H9 (cell line): ENCODE data around the gene SGCD. TPM values are rescaled to one million over a fixed set of nuclear protein-coding genes. Genes with fewer than 3 reads are reported as not detected.

Experiments
- DNase-seq: peaks from one replicate; pipeline ENCODE4 v3.0.0-alpha.2; 2017
- H2AFZ ChIP-seq: one replicate; pipeline ENCODE4 v1.6.1; 2013; ENCODE audit warnings: mild to moderate bottlenecking, low read length, control low read depth, moderate library complexity
- H2AK5ac ChIP-seq: 2 replicates; pipeline ENCODE4 v1.6.1; 2013; ENCODE audit warnings: low read length, control low read depth, mixed read lengths; ENCODE audit not compliant: insufficient read length
- H2BK120ac ChIP-seq: one replicate; pipeline ENCODE4 v1.6.1; 2013; ENCODE audit warnings: low read depth, mild to moderate bottlenecking, low read length, control low read depth, inconsistent platforms; ENCODE audit not compliant: poor library complexity, severe bottlenecking
- H2BK12ac ChIP-seq: 2 replicates; pipeline ENCODE4 v1.6.1; 2013; ENCODE audit warnings: low read length, control low read depth, mixed read lengths, low read depth; ENCODE audit not compliant: insufficient read length
- H2BK15ac ChIP-seq: 2 replicates; pipeline ENCODE4 v1.6.1; 2013; ENCODE audit warnings: low read depth, low read length, control low read depth
- H2BK20ac ChIP-seq: one replicate; pipeline ENCODE4 v1.6.1; 2013; ENCODE audit warnings: low read depth, mild to moderate bottlenecking, low read length, control low read depth, inconsistent platforms; ENCODE audit not compliant: poor library complexity, severe bottlenecking
- H2BK5ac ChIP-seq: 2 replicates; pipeline ENCODE4 v1.6.1; 2013; ENCODE audit warnings: low read length, control low read depth, mixed read lengths; ENCODE audit not compliant: insufficient read length
- H3K14ac ChIP-seq: 2 replicates; pipeline ENCODE4 v1.6.1; 2013; ENCODE audit warnings: low read length, control low read depth; ENCODE audit not compliant: insufficient read depth
- H3K18ac ChIP-seq: 2 replicates; pipeline ENCODE4 v1.6.1; 2013; ENCODE audit warnings: low read depth, mild to moderate bottlenecking, mixed read lengths, low read length, control low read depth; ENCODE audit not compliant: insufficient read length
- H3K23ac ChIP-seq: 2 replicates; pipeline ENCODE4 v1.6.1; 2013; ENCODE audit warnings: low read length, control low read depth, mixed read lengths, low read depth; ENCODE audit not compliant: insufficient read length
- H3K23me2 ChIP-seq: 2 replicates; pipeline ENCODE4 v1.6.1; 2013; ENCODE audit warnings: low read depth, mild to moderate bottlenecking, mixed read lengths, low read length, control low read depth; ENCODE audit not compliant: insufficient read length, poor library complexity, severe bottlenecking
- H3K27ac ChIP-seq: 2 replicates; pipeline ENCODE4 v1.5.1; 2013; ENCODE audit warnings: low read length, control low read depth, mixed read lengths, low read depth; ENCODE audit not compliant: insufficient read length
- H3K27me3 ChIP-seq: 2 replicates; pipeline ENCODE4 v1.6.1; 2013; ENCODE audit warnings: low read length, control low read depth, inconsistent platforms; ENCODE audit not compliant: insufficient read depth
- H3K4ac ChIP-seq: 2 replicates; pipeline ENCODE4 v1.6.1; 2013; ENCODE audit warnings: low read depth, mild to moderate bottlenecking, control low read depth, inconsistent platforms, low read length, moderate library complexity
- H3K4me1 ChIP-seq: 2 replicates; pipeline ENCODE4 v1.6.1; 2013; ENCODE audit warnings: low read length, control low read depth, inconsistent platforms; ENCODE audit not compliant: insufficient read depth
- H3K4me2 ChIP-seq: 2 replicates; pipeline ENCODE4 v1.6.1; 2013; ENCODE audit warnings: low read length, control low read depth, mixed read lengths; ENCODE audit not compliant: insufficient read length, insufficient read depth
- H3K56ac ChIP-seq: 2 replicates; pipeline ENCODE4 v1.6.1; 2013; ENCODE audit warnings: low read depth, mild to moderate bottlenecking, mixed read lengths, low read length, control low read depth; ENCODE audit not compliant: insufficient read length
- H3K79me1 ChIP-seq: 2 replicates; pipeline ENCODE4 v1.6.1; 2013; ENCODE audit warnings: low read depth, mild to moderate bottlenecking, moderate library complexity, low read length, control low read depth, inconsistent platforms; ENCODE audit not compliant: insufficient read depth, poor library complexity, severe bottlenecking
- H3K79me2 ChIP-seq: 2 replicates; pipeline ENCODE4 v1.6.1; 2013; ENCODE audit warnings: low read length, control low read depth, inconsistent platforms; ENCODE audit not compliant: insufficient read depth
- H3K9ac ChIP-seq: 2 replicates; pipeline ENCODE4 v1.6.1; 2013; ENCODE audit warnings: low read length, control low read depth, mixed read lengths; ENCODE audit not compliant: insufficient read length; ENCODE audit errors: extremely low read depth
- H3K9me3 ChIP-seq: one replicate; pipeline ENCODE4 v1.6.1; 2013; ENCODE audit warnings: low read depth, low read length, inconsistent platforms; ENCODE audit not compliant: control insufficient read depth
- H3T11ph ChIP-seq: one replicate; pipeline ENCODE4 v1.6.1; 2013; ENCODE audit warnings: mild to moderate bottlenecking, low read length, control low read depth, inconsistent platforms
- H4K20me1 ChIP-seq: one replicate; pipeline ENCODE4 v1.6.1; 2013; ENCODE audit not compliant: control insufficient read depth, insufficient read length, insufficient read depth
- H4K5ac ChIP-seq: 2 replicates; pipeline ENCODE4 v1.6.1; 2013; ENCODE audit warnings: low read depth, mild to moderate bottlenecking, mixed read lengths, low read length, control low read depth; ENCODE audit not compliant: insufficient read length
- H4K8ac ChIP-seq: replicated peaks from 2 replicates; pipeline ENCODE4 v1.6.1; 2013; ENCODE audit warnings: low read length, control low read depth, mixed read lengths, low read depth; ENCODE audit not compliant: insufficient read length
- H4K91ac ChIP-seq: 2 replicates; pipeline ENCODE4 v1.6.1; 2013; ENCODE audit warnings: low read depth, mild to moderate bottlenecking, moderate library complexity, mixed read lengths, low read length, control low read depth; ENCODE audit not compliant: insufficient read length
- H3K27ac Mint-ChIP-seq, 3 experiments: 2 replicates in 2 of 3; 3 replicates in 1 of 3; pipeline ENCODE4 v1.8.0; 2020 to 2021; ENCODE audit warnings: mixed read lengths in 3 of 3, mild to moderate bottlenecking in 1 of 3, moderate library complexity in 1 of 3
- H3K27me3 Mint-ChIP-seq: 2 replicates; pipeline ENCODE4 v1.8.0; 2021; ENCODE audit warnings: low read depth, mild to moderate bottlenecking, moderate library complexity, mixed read lengths
- H3K36me3 Mint-ChIP-seq, 3 experiments: 2 replicates in 2 of 3; 3 replicates in 1 of 3; pipeline ENCODE4 v1.8.0; 2020 to 2021; ENCODE audit warnings: low read depth in 3 of 3, mixed read lengths in 3 of 3; ENCODE audit not compliant: insufficient read depth in 1 of 3
- H3K4me1 Mint-ChIP-seq, 2 experiments: 2 replicates each; pipeline ENCODE4 v1.8.0; 2020; ENCODE audit warnings: mixed read lengths in 2 of 2
- H3K4me3 Mint-ChIP-seq, 2 experiments: 2 replicates in 1 of 2; 3 replicates in 1 of 2; pipeline ENCODE4 v1.8.0; 2020 to 2021; ENCODE audit warnings: mild to moderate bottlenecking in 2 of 2, mixed read lengths in 2 of 2, moderate library complexity in 1 of 2
- H3K9me3 Mint-ChIP-seq, 2 experiments: 2 replicates in 1 of 2; 3 replicates in 1 of 2; pipeline ENCODE4 v1.8.0; 2020; ENCODE audit warnings: mild to moderate bottlenecking in 2 of 2, mixed read lengths in 2 of 2, moderate library complexity in 1 of 2
- CTCF ChIP-seq: fragments of 200-600 bp; sonication (generic); conservative IDR thresholded peaks from 3 replicates; pipeline ENCODE4 v1.8.0; 2021; ENCODE audit warnings: antibody characterized with exemption, mild to moderate bottlenecking
- WGBS: extraction: QIAGEN DNeasy Blood & Tissue Kit; methylation state at CpG from one replicate; pipeline ENCODE4 v1.1.7; 2013; ENCODE audit warnings: missing lambda C conversion rate, low lambda C conversion rate, mixed read lengths; ENCODE audit not compliant: insufficient read length; ENCODE audit errors: extremely low coverage; 5-methylcytosine and 5-hydroxymethylcytosine counted together
- total RNA-seq: library from RNA; stranded (reverse); gene quantifications from 2 replicates; pipeline ENCODE4 v1.2.1, GENCODE V29; 2021

SGCD gene
- total RNA-seq, 1 experiment from 2014 or later: 0.11 TPM

DNA sequence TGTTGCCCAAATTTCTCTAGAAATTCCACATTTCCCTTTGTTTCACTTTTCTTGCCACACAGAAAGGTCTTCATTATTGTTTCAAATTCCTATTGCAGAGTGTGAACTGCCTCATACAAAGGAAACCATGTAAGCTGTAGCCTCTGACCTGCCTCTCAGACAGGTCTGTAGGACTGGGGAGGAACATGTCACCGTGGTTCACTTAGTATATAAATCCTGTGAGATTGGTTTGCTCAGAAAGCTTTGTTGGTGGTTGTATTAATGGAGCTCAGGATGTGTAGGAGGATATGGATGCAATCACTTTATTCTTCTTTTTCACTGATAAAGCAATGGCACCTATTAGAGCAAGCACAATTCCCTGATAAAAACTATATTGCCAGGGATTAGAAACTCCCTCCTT, 4.2 kb downstream of the SGCD start:
- Mint-ChIP-seq H3K4me3 (no peak overlapping the region), H3K4me1 (no peaks in the 10 kb centered on the region), H3K27me3 (no peaks in the 10 kb centered on the region), H3K27ac (no peak overlapping the region), H3K9me3 (no peaks in the 10 kb centered on the region; a peak in 1 of 5 replicates), H3K36me3 (peaks cover 0 to 6% (median 0%) of the 10 kb centered on the region in 3 experiments; a peak in 1 of 7 replicates)
- no peak overlapping the region for H2BK5ac ChIP-seq
- H3K14ac ChIP-seq: no peak overlapping the region
- no peak overlapping the region for H3K23ac ChIP-seq
- H3K27ac ChIP-seq: no peak overlapping the region
- H3K23me2 ChIP-seq: no peaks in the 10 kb centered on the region
- H2AFZ ChIP-seq: no peak overlapping the region
- no peak overlapping the region for H3T11ph ChIP-seq
- H3K4ac ChIP-seq: no peak overlapping the region
- no CpG with 5 or more reads among the region's 1 CpG for WGBS
- H3K4me2 ChIP-seq: no peak overlapping the region
- no peak overlapping the region for H3K18ac ChIP-seq
- H3K9me3 ChIP-seq: no peaks in the 10 kb centered on the region
- no peak overlapping the region for H4K91ac ChIP-seq
- H2BK12ac ChIP-seq: no peak overlapping the region
- no peak overlapping the region for H3K9ac ChIP-seq
- no peak for TF ChIP-seq CTCF
- no peak for DNase-seq
- no peaks in the 10 kb centered on the region for H4K20me1 ChIP-seq
- H2AK5ac ChIP-seq: no peak overlapping the region
- no peak overlapping the region for H2BK120ac ChIP-seq
- H2BK15ac ChIP-seq: no peak overlapping the region
- H3K79me1 ChIP-seq: no peaks in the 10 kb centered on the region
- H3K79me2 ChIP-seq: no peaks in the 10 kb centered on the region
- H3K4me1 ChIP-seq: no peaks in the 10 kb centered on the region
- H3K27me3 ChIP-seq: no peaks in the 10 kb centered on the region
- no peak overlapping the region for H4K5ac ChIP-seq
- no peak overlapping the region for H3K56ac ChIP-seq
- H4K8ac ChIP-seq: no peak overlapping the region
- H2BK20ac ChIP-seq: no peak overlapping the region
